Stimulated activated CD8-positive, alpha-beta memory T cell treated with anti-CD3 and anti-CD28 coated beads, Interleukin-12 subunit alpha, Interleukin-12 subunit beta, amount 100 ng/mL, for 4 hours (primary cell): ENCODE data around the gene CCDC82.
"Not testable (repeated sequence)": the region's sequence is repeated elsewhere in the genome, so short reads cannot be mapped to it uniquely, and the experiment has no call there.

Source experiments
- DNase-seq: peaks from one replicate; pipeline ENCODE4 v3.0.0-alpha.2; 2020; ENCODE audit warnings: low read depth

The CCDC82 gene

GRCh38 chr11:96389720-96390487, at the start of gene CCDC82, which contains the start of gene JRKL:
TSS of gene CCDC82 (minus strand) at chr11:96389912. CDS start at chr11:96384747, 5,165 bp downstream.
TSS of gene JRKL (plus strand) at chr11:96390013. CDS start at chr11:96390650, 637 bp downstream.
- DNase-seq, result peak; percentile 98

- not testable (repeated sequence) for DNase-seq
Observed at GRCh38 chr11:96432654-96433053, 42.9 kb upstream of the CCDC82 start.

- DNase-seq, result no peak
Observed at GRCh38 chr11:96430668-96431067, 41.0 kb upstream of the CCDC82 start.

GRCh38 chr11:96424693-96425092, 35.0 kb upstream of the CCDC82 start:
- no peak for DNase-seq

- DNase-seq, result no peak
Observed at GRCh38 chr11:96413408-96413807, 23.7 kb upstream of the CCDC82 start.

GRCh38 chr11:96412761-96413381, 23.2 kb upstream of the CCDC82 start:
- no peak for DNase-seq

- DNase-seq, result not testable (repeated sequence)
Observed at GRCh38 chr11:96411412-96411811, 21.7 kb upstream of the CCDC82 start.

GRCh38 chr11:96400697-96401096, 11.0 kb upstream of the CCDC82 start:
- no peak for DNase-seq

- no peak for DNase-seq
Observed at GRCh38 chr11:96397863-96398262, 8.2 kb upstream of the CCDC82 start.

GRCh38 chr11:96396637-96397036, 6.9 kb upstream of the CCDC82 start:
- DNase-seq, result no peak

- no peak for DNase-seq
Observed at GRCh38 chr11:96394773-96395172, 5.1 kb upstream of the CCDC82 start.

- DNase-seq, result no peak
Observed at GRCh38 chr11:96393753-96394348, 4.1 kb upstream of the CCDC82 start.

GRCh38 chr11:96391698-96392307, 2.1 kb upstream of the CCDC82 start:
- DNase-seq, result no peak

GRCh38 chr11:96390488-96390792, 728 bp upstream of the CCDC82 start:
- DNase-seq, result no peak

- DNase-seq, result no peak
Observed at GRCh38 chr11:96388891-96389719, 607 bp downstream of the CCDC82 start.

GRCh38 chr11:96385187-96385586, 4.5 kb downstream of the CCDC82 start:
- no peak for DNase-seq

GRCh38 chr11:96384156-96384555, 5.6 kb downstream of the CCDC82 start:
- no peak for DNase-seq

- DNase-seq, result no peak
Observed at GRCh38 chr11:96376796-96377195, 12.9 kb downstream of the CCDC82 start.

- no peak for DNase-seq
Observed at GRCh38 chr11:96373826-96374225, 15.9 kb downstream of the CCDC82 start.

GRCh38 chr11:96367342-96367741, 22.4 kb downstream of the CCDC82 start:
- no peak for DNase-seq

GRCh38 chr11:96366024-96366423, 23.7 kb downstream of the CCDC82 start:
- no peak for DNase-seq

- DNase-seq, result no peak
Observed at GRCh38 chr11:96365493-96365892, 24.2 kb downstream of the CCDC82 start.
